IPS DF 6.9 (cell line): ENCODE results near the gene GPR21.

Source experiments
- DNase-seq: peaks from one replicate; pipeline ENCODE4 v3.0.0-alpha.2; 2013; ENCODE audit warnings: low read depth, low spot score
- H3K27ac ChIP-seq: one replicate; pipeline ENCODE4 v1.5.1; 2013; ENCODE audit warnings: low read length, control low read depth
- H3K27me3 ChIP-seq: 2 replicates; pipeline ENCODE4 v1.6.1; 2013; ENCODE audit warnings: mild to moderate bottlenecking, low read length; ENCODE audit not compliant: control insufficient read depth, insufficient read depth
- H3K36me3 ChIP-seq: 2 replicates; pipeline ENCODE4 v1.6.1; 2013; ENCODE audit warnings: low read length; ENCODE audit not compliant: control insufficient read depth, insufficient read depth
- H3K4me1 ChIP-seq: 2 replicates; pipeline ENCODE4 v1.6.1; 2013; ENCODE audit warnings: low read length; ENCODE audit not compliant: control insufficient read depth, insufficient read depth
- H3K4me3 ChIP-seq: 2 replicates; pipeline ENCODE4 v1.5.1; 2013; ENCODE audit warnings: mild to moderate bottlenecking, low read length
- H3K9me3 ChIP-seq: 2 replicates; pipeline ENCODE4 v1.6.1; 2013; ENCODE audit warnings: low read length, inconsistent platforms; ENCODE audit not compliant: control insufficient read depth, insufficient read depth
- WGBS: extraction: QIAGEN DNeasy Blood & Tissue Kit; methylation state at CpG from one replicate; pipeline ENCODE4 v1.1.7; 2013; ENCODE audit warnings: mixed read lengths, missing lambda C conversion rate; ENCODE audit not compliant: insufficient read length, insufficient coverage; 5-methylcytosine and 5-hydroxymethylcytosine counted together

The GPR21 gene

DNA sequence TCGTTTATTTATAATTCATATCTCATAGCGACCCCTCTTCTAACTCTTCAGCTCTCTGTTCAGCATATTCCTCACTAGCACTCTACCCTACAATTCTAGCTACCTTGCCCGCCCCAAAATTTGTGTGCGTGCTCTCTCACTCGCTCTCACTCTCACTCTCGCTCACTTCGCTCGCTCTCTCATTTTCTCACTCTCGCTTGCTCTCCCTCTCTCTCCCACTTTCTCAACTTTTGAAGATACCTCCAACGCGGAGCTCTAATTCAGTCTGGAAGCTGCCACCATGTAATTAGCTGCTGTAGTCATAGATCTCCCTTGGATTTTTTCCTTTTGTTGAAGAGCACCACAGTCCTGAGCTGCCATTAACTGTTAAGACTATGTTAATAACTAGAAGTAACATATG is 30.4 kb downstream of the GPR21 start:
- no peak for DNase-seq
- peaks cover 7% of the 10 kb centered on the region; the same call in 1 of the 2 replicates for H3K36me3 ChIP-seq
- no peaks in the 10 kb centered on the region for H3K27me3 ChIP-seq
- no peak overlapping the region for H3K27ac ChIP-seq
- H3K4me3 ChIP-seq = no peak overlapping the region
- H3K4me1 ChIP-seq = no peaks in the 10 kb centered on the region
- 100% methylated on average over 8 of the region's 11 CpGs for WGBS
- H3K9me3 ChIP-seq = no peaks in the 10 kb centered on the region

DNA sequence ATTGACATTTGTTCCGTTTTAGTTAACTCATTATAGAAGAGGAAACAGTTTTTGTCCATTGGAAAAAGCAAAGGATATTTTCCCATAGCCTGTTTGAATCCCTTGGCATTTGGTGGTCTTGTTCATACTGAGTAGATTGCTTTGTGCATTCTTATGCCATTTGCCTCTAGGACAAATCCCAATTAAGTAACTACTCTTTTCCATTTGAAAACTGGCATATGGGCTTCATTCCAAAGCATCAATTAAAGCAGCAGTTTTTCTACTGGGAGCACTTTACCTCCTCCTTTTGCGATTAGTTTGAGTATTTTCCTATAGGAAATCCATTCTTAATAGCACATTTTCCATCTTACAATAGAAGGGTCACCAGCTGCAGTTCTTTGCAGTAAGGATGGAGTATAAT is 31.2 kb downstream of the GPR21 start:
- no peak for DNase-seq
- no peaks in the 10 kb centered on the region for H3K9me3 ChIP-seq
- no CpG with 5 or more reads among the region's 2 CpGs for whole genome bisulfite sequencing
- H3K27me3 ChIP-seq = no peaks in the 10 kb centered on the region
- H3K27ac ChIP-seq = no peak overlapping the region
- no peaks in the 10 kb centered on the region for H3K4me1 ChIP-seq
- H3K36me3 ChIP-seq = peaks cover 7% of the 10 kb centered on the region; the same call in 1 of the 2 replicates
- H3K4me3 ChIP-seq = no peak overlapping the region

DNA sequence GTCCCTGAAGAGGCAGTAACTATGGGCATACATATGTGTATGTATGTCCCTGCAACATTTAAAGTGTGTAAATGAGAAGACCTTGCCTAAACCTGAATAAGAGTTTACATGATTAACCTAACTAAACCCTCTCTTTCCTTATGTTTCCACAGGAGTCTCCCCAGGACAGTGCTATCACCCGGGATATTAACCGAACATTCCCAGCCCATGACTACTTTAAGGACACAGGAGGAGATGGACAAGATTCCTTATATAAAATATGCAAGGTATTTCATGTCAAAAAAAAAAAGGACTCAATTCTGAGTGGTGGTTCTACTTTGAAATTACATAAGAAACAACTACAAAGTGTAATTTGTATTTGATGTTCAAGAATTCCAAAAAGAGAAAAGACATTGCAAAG is 31.7 kb downstream of the GPR21 start:
- WGBS = no CpG with 5 or more reads among the region's 2 CpGs
- DNase-seq = no peak
- Histone ChIP-seq H3K4me3 (no peak overlapping the region), H3K9me3 (no peaks in the 10 kb centered on the region), H3K4me1 (no peaks in the 10 kb centered on the region), H3K27me3 (no peaks in the 10 kb centered on the region), H3K27ac (no peak overlapping the region), H3K36me3 (peaks cover 7% of the 10 kb centered on the region; the same call in 1 of the 2 replicates)

DNA sequence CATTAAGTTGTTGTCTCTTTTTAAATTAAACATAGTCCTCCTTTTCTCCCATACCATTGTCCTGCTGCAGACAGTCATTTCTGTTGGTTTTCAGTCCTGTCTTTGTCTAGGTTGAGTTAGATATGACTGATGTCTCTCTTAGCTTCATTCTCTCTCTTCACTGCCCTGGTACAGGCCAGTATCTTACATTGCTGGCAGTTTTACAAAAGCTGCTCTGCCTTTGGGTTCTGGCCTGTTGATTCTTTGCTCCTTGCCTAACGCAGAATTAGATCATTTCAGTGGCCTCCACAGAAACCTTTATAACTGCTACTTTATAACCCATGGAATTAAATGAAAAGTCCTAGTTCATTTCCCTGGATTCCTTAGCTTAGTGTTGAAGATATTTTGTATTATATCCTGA is 33.7 kb downstream of the GPR21 start:
- no CpG with 5 or more reads among the region's 1 CpG for WGBS
- no peak overlapping the region for H3K27ac ChIP-seq
- no peak for DNase-seq
- no peaks in the 10 kb centered on the region for H3K9me3 ChIP-seq
- peaks cover 2% of the 10 kb centered on the region; the same call in 1 of the 2 replicates for H3K4me1 ChIP-seq
- H3K4me3 ChIP-seq = no peak overlapping the region
- H3K36me3 ChIP-seq = peaks cover 7% of the 10 kb centered on the region; the same call in 1 of the 2 replicates
- no peaks in the 10 kb centered on the region for H3K27me3 ChIP-seq

DNA sequence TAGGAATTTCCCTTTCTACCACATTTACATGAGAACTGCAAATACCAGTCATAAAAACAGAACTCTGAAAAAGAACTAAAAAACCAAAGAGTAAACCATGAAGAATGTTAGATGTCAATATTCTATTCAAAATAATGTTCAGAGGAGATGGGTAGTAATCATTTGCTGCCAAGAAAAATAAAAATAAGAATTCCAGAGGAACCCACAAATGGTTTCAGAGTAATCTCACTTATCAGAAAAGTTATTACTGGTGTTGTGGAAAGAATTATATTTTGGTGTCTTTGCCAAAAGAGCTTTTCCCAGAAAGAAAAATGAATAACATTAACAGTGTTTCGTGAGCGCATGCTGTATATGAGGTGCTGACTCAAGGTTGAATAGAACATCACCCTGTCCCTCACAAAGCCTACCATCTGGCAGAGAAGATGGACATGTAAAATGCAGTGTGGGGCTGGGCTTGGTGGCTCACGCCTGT is 35.6 kb downstream of the GPR21 start:
- H3K4me1 ChIP-seq = peaks cover 2% of the 10 kb centered on the region; the same call in 1 of the 2 replicates
- H3K4me3 ChIP-seq = no peak overlapping the region
- H3K27me3 ChIP-seq = no peaks in the 10 kb centered on the region
- no peak overlapping the region for H3K27ac ChIP-seq
- WGBS = no CpG with 5 or more reads among the region's 3 CpGs
- H3K36me3 ChIP-seq = peaks cover 7% of the 10 kb centered on the region; the same call in 1 of the 2 replicates
- DNase-seq = no peak
- H3K9me3 ChIP-seq = no peaks in the 10 kb centered on the region

DNA sequence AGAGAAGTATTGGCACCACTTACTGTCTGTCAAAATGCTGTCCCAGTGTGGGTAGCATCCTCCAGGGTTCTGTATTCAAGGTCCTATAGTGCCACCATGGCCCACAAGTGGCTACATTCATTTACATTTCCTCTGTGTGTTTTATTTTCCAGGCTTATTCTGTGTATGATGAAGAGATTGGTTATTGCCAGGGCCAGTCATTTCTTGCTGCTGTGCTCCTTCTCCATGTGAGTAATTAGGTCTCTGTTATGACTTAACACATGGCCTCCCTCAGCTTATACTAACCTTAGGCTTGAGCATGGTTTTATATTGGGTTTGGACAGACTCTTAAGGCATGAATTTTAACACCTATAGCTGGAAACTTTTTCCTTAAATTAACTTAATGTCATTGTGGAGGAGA is 36.7 kb downstream of the GPR21 start:
- no peak overlapping the region for H3K27ac ChIP-seq
- no peaks in the 10 kb centered on the region for H3K9me3 ChIP-seq

DNA sequence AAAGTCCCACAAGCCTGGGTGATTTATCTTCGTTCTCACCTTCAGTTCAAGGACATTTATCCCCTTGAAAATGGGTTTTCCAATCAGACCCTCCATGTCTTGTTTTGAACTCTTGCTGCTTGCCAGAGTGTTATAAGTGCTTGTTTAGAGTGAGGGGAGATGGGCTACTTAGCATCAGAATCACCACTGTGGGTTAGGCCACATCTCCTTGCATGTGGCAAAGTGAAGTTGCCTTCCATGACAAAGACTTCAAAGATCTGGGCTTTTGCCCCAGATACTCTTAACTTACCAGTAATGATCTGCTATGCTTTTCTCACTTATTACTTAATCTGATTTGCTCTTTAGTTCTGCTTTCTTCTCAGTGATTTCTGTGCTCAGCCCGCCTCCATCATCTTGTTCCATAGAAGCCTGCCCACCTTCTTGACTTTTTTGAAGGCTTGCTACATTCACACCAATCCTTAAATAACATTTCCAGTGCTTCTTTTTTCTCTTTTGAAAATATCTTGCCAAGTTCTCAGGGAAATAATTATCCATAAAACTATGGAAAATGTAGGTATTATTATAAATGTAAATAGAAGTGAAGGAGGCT is 39.0 kb downstream of the GPR21 start:
- Histone ChIP-seq H3K36me3 (no peaks in the 10 kb centered on the region), H3K4me3 (no peak overlapping the region), H3K4me1 (peaks cover 4% of the 10 kb centered on the region; the same call in 1 of the 2 replicates), H3K9me3 (no peaks in the 10 kb centered on the region), H3K27me3 (no peaks in the 10 kb centered on the region), H3K27ac (no peak overlapping the region)
- DNase-seq = peak; percentile 47
- no CpG with 5 or more reads among the region's 2 CpGs for WGBS

More for the DNA sequence above, 36.7 kb downstream of the GPR21 start:
- no peak overlapping the region for H3K4me3 ChIP-seq
- no peaks in the 10 kb centered on the region for H3K27me3 ChIP-seq
- DNase-seq = no peak
- H3K4me1 ChIP-seq = peaks cover 2% of the 10 kb centered on the region; the same call in 1 of the 2 replicates
- H3K36me3 ChIP-seq = peaks cover 5% of the 10 kb centered on the region; the same call in 1 of the 2 replicates

DNA sequence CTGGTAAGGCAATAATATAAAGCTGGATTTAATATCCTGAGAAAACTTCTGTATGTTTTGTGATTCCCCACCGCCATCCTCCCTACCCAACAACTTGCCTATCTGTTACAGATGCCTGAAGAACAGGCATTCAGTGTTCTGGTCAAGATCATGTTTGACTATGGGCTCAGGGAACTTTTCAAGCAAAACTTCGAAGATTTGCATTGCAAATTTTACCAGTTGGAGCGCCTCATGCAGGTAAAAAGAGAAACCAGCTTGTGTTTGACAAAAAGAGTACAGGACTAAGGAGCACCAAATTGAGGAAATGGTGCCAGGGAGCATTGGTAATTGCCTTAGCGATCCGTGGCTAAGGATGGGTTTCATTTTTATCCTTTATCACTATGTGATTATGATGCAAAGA is 40.0 kb downstream of the GPR21 start:
- Histone ChIP-seq H3K36me3 (no peaks in the 10 kb centered on the region), H3K4me3 (no peak overlapping the region), H3K27me3 (no peaks in the 10 kb centered on the region), H3K4me1 (peaks cover 4% of the 10 kb centered on the region; the same call in 1 of the 2 replicates), H3K9me3 (no peaks in the 10 kb centered on the region), H3K27ac (no peak overlapping the region)
- WGBS = no CpG with 5 or more reads among the region's 5 CpGs
- no peak for DNase-seq

DNA sequence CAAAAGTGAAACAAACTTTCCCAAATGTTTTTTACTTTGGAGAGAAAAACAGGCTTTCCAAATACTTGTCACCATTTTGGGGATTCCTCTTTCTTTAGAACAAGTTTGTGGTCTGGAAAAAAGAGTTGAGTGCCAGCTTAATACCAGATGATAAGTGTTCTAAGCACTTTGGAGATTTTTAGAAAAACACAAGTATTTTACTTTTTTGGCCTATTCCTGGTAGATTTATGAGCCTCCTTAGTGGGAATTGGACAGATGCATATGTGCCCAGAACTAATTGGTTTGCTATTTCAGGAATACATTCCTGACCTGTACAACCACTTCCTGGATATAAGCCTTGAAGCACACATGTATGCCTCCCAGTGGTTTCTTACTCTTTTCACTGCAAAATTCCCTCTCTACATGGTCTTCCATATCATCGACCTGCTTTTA is 40.5 kb downstream of the GPR21 start:
- no CpG with 5 or more reads among the region's 1 CpG for WGBS
- Histone ChIP-seq H3K36me3 (no peaks in the 10 kb centered on the region), H3K4me1 (peaks cover 4% of the 10 kb centered on the region; the same call in 1 of the 2 replicates), H3K4me3 (no peak overlapping the region), H3K27me3 (no peaks in the 10 kb centered on the region), H3K9me3 (no peaks in the 10 kb centered on the region), H3K27ac (no peak overlapping the region)
- DNase-seq = no peak

DNA sequence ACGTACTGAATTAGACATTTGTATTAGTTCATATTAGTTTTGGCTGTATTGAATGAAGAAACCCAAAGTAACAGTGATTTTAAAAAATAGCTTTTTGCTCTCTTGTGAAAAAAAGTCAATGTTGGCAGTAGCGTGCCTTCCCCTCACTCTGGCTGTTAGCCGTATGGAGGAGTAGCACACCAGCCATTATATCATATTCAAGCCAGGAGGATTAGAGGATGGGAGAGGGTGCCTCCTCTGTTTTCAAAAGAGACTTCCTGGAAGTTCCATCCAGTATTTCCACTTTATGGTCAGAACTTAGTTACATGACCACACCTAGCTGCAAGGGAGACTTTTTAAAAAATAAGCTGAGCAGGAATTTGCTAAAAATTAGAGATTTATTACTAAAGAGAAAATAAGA is 41.2 kb downstream of the GPR21 start:
- H3K27me3 ChIP-seq = no peaks in the 10 kb centered on the region
- no CpG with 5 or more reads among the region's 3 CpGs for WGBS
- peaks cover 4% of the 10 kb centered on the region; the same call in 1 of the 2 replicates for H3K4me1 ChIP-seq
- DNase-seq = no peak
- no peak overlapping the region for H3K27ac ChIP-seq
- no peaks in the 10 kb centered on the region for H3K36me3 ChIP-seq
- H3K4me3 ChIP-seq = no peak overlapping the region
- no peaks in the 10 kb centered on the region for H3K9me3 ChIP-seq

DNA sequence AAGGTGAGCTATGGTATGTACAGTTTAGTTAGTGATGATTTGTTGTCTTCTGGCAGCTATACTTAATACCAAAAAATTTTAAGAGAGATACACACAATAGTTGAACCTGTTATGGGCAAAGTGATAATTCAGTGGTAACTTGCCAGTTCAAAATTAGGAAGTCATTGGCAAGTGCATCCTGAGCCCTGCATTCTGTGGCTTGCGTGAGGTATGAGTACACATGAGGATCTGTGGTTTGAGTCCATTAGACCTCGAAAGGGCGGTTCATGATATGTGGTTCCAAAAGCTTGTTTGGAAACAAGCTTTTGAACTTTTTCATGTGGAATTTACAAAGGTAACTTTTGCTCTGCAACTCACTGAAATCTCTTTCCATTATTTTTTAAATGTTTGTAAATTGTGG is 47.0 kb downstream of the GPR21 start:
- no peak overlapping the region for H3K4me3 ChIP-seq
- no peak overlapping the region for H3K27ac ChIP-seq
- WGBS = no CpG with 5 or more reads among the region's 3 CpGs
- H3K9me3 ChIP-seq = no peaks in the 10 kb centered on the region
- DNase-seq = no peak
- no peaks in the 10 kb centered on the region for H3K36me3 ChIP-seq
- peaks cover 4% of the 10 kb centered on the region; the same call in 1 of the 2 replicates for H3K4me1 ChIP-seq
- no peaks in the 10 kb centered on the region for H3K27me3 ChIP-seq
